ENCODE measurements around the gene ATP6V0C. TPM values are rescaled to one million over a fixed set of nuclear protein-coding genes. Genes with fewer than 3 reads are reported as not detected.

Gene ATP6V0C
- total and polyA plus RNA-seq, 2 of the 8 experiments (the other 6 are each of a cell fraction or from before 2014, with no cell fraction given) = 125 to 176 TPM

- Histone ChIP-seq H2AK5ac (ENCODE audit: low read depth, low read length) (no peak overlapping the region), H2BK120ac (replicated peaks; ENCODE audit: low read depth, low read length) (no peak overlapping the region), H3K79me1 (ENCODE audit: low read depth, low read length) (peaks cover 2% of the 10 kb centered on the region; the same call in 1 of the 2 replicates), H2BK15ac (ENCODE audit: low read length) (no peak overlapping the region), H3K4ac (replicated peaks; ENCODE audit: insufficient read length, low read depth, low read length) (no peak overlapping the region), H2BK20ac (ENCODE audit: low read length) (no peak overlapping the region), H3K23me2 (ENCODE audit: low read depth, low read length) (peaks cover 4% of the 10 kb centered on the region; the same call in 1 of the 2 replicates), H3K4me2 (ENCODE audit: insufficient read depth in 1 of 2, low read depth in 2 of 2, low read length in 2 of 2) (no peak overlapping the region), H3K14ac (ENCODE audit: insufficient read length) (no peak overlapping the region), H3K9me3 (ENCODE audit: insufficient read depth in 2 of 2, low read depth in 1 of 2, low read length in 1 of 2) (no peaks in the 10 kb centered on the region), H2BK5ac (ENCODE audit: low read depth, low read length) (no peak overlapping the region), H4K20me1 (replicated peaks in 1 of 2; ENCODE audit: control insufficient read depth in 1 of 2, insufficient read depth in 2 of 2, low read length in 2 of 2) (no peaks in the 10 kb centered on the region), H2BK12ac (ENCODE audit: low read depth, low read length) (no peak overlapping the region), H3K18ac (ENCODE audit: extremely low read depth, low read length) (no peak overlapping the region), H3K27me3 (replicated peaks in 1 of 4; ENCODE audit: control insufficient read depth in 3 of 4, extremely low read depth in 1 of 4, insufficient read depth in 3 of 4, low read length in 3 of 4) (peaks cover 0 to 3% (median 0%) of the 10 kb centered on the region in 4 experiments; a peak in 2 of 7 replicates), H4K5ac (ENCODE audit: insufficient read length, low read depth, low read length) (no peak overlapping the region), H3K36me3 (ENCODE audit: control insufficient read depth in 2 of 4, insufficient read depth in 4 of 4, low read length in 3 of 4) (no peaks in the 10 kb centered on the region), H3K27ac (ENCODE audit: low read depth, low read length) (no peak overlapping the region), H4K91ac (replicated peaks; ENCODE audit: insufficient read length, low read length) (no peak overlapping the region), H4K8ac (ENCODE audit: extremely low read depth, insufficient read depth, low read length) (no peak overlapping the region), H3K23ac (ENCODE audit: insufficient read length) (no peak overlapping the region), H3K4me1 (replicated peaks in 1 of 4; ENCODE audit: control insufficient read depth in 3 of 4, insufficient read depth in 4 of 4, low read length in 3 of 4) (peaks cover 4 to 21% (median 18%) of the 10 kb centered on the region in 4 experiments), H3K56ac (replicated peaks; ENCODE audit: insufficient read length, low read depth, low read length) (no peak overlapping the region), H3K4me3 (ENCODE audit: extremely low read depth in 1 of 4, insufficient read depth in 2 of 4, low read depth in 3 of 4, low read length in 4 of 4) (no peak overlapping the region), H3K79me2 (ENCODE audit: control insufficient read depth in 1 of 2, insufficient read depth in 2 of 2, low read length in 2 of 2) (no peaks in the 10 kb centered on the region), H3K9ac (replicated peaks in 1 of 4; ENCODE audit: extremely low read depth in 1 of 4, low read depth in 3 of 4, low read length in 3 of 4) (no peak overlapping the region), H2AFZ (ENCODE audit: low read length) (no peak overlapping the region)
- DNase-seq (ENCODE audit: low read depth in 1 of 2, low spot score in 2 of 2) (no peak), FAIRE-seq (no peak)
- CTCF ChIA-PET (ENCODE audit: partially characterized antibody) = interaction anchor here (1.0 to 3.7 kb wide), 2 partner anchors 8 to 10 kb away, joined by 3 to 24 read pairs; no protein-coding TSS in a partner anchor
- TF ChIP-seq SP4 (IDR thresholded peaks at IDR 0.05; ENCODE audit: low read length) = no peak
- TF ChIP-seq NRF1 (IDR thresholded peaks at IDR 0.05; ENCODE audit: low read depth, low read length) = no peak
- TF ChIP-seq CREB1 (IDR thresholded peaks at IDR 0.05) = no peak
- peak in 2 of 3 experiments; percentile 25 to 28; a peak in 2 of 4 replicates for TF ChIP-seq CTCF (IDR thresholded peaks at IDR 0.05; ENCODE audit: control extremely low read depth in 1 of 3, insufficient read depth in 1 of 3, low read depth in 1 of 3, low read length in 3 of 3)
- no peak for TF ChIP-seq TCF12 (IDR thresholded peaks at IDR 0.05; ENCODE audit: low read depth, low read length)
- no peak for TF ChIP-seq ASH2L (IDR thresholded peaks at IDR 0.05; ENCODE audit: low read length)
- 93% methylated on average over 15 of the region's 18 CpGs; no CpG with 5 or more reads in 1 of the 2 experiments for WGBS, 2 experiments (ENCODE audit: extremely low coverage in 1 of 2, insufficient coverage in 1 of 2, insufficient read length in 1 of 2, insufficient replicate concordance in 2 of 2, low coverage in 1 of 2, low lambda C conversion rate in 2 of 2, missing lambda C conversion rate in 1 of 2)
- POLR2A ChIA-PET (ENCODE audit: partially characterized antibody) = interaction anchor here (0.9 to 1.9 kb wide), 3 partner anchors 42 to 309 kb away, joined by 3 to 4 read pairs (median 3); no protein-coding TSS in a partner anchor
Observed at GRCh38 chr16:2508722-2509400, 4.9 kb upstream of the ATP6V0C start.

Data from H1 (cell line).